Erythroblast (primary cell): ENCODE results near the gene GNB2.

ENCODE experiments used
- GATA1 ChIP-seq: IDR thresholded peaks from 2 replicates; pipeline ENCODE4 v1.6.1; 2011; ENCODE audit warnings: low read depth, mild to moderate bottlenecking, control low read depth, low read length, moderate library complexity
- POLR2A ChIP-seq: IDR thresholded peaks from 2 replicates; pipeline ENCODE4 v1.6.1; 2011; ENCODE audit warnings: mild to moderate bottlenecking, low read length

GRCh38 chr7:100708395-100708794 lies 34.9 kb downstream of the GNB2 start:
- TF ChIP-seq POLR2A (no peak), GATA1 (no peak)
